HG03342 (cell line): ENCODE results near the gene AKIRIN2.
"Not testable (repeated sequence)": the region's sequence is repeated elsewhere in the genome, so short reads cannot be mapped to it uniquely, and the experiment has no call there.

Experiments
- ATAC-seq: cut with Tn5 transposase; IDR thresholded peaks from one replicate; pipeline ENCODE4 v1.9.1; 2021; ENCODE audit warnings: mild to moderate bottlenecking, moderate library complexity; ENCODE audit not compliant: unreplicated experiment

The AKIRIN2 gene

GRCh38 chr6:87690441-87690840 lies 11.6 kb downstream of the AKIRIN2 start:
- ATAC-seq, result no peak

- ATAC-seq, result not testable (repeated sequence)
These were observed 14.1 kb downstream of the AKIRIN2 start for GRCh38 chr6:87687893-87688292.

- no peak for ATAC-seq
These were observed 14.7 kb downstream of the AKIRIN2 start for GRCh38 chr6:87687296-87687695.

- not testable (repeated sequence) for ATAC-seq
These were observed 15.3 kb downstream of the AKIRIN2 start for GRCh38 chr6:87686636-87687205.

- ATAC-seq, result no peak
These were observed 17.0 kb downstream of the AKIRIN2 start for GRCh38 chr6:87684895-87685654.

- ATAC-seq, result no peak
These were observed 18.1 kb downstream of the AKIRIN2 start for GRCh38 chr6:87683890-87684289.

- no peak for ATAC-seq
These were observed 19.7 kb downstream of the AKIRIN2 start for GRCh38 chr6:87682310-87682709.

- ATAC-seq, result no peak
These were observed 26.9 kb downstream of the AKIRIN2 start for GRCh38 chr6:87675004-87675681.

- ATAC-seq, result no peak
These were observed 27.7 kb downstream of the AKIRIN2 start for GRCh38 chr6:87674290-87674689.

GRCh38 chr6:87673237-87673636 lies 28.8 kb downstream of the AKIRIN2 start:
- no peak for ATAC-seq

GRCh38 chr6:87672641-87673040 lies 29.4 kb downstream of the AKIRIN2 start:
- no peak for ATAC-seq

GRCh38 chr6:87671555-87672029 lies 30.4 kb downstream of the AKIRIN2 start:
- no peak for ATAC-seq

- no peak for ATAC-seq
These were observed 31.3 kb downstream of the AKIRIN2 start for GRCh38 chr6:87670707-87671106.

- peak; percentile 48 for ATAC-seq
These were observed 33.0 kb downstream of the AKIRIN2 start for GRCh38 chr6:87669051-87669450.

GRCh38 chr6:87668013-87668412 lies 34.0 kb downstream of the AKIRIN2 start:
- ATAC-seq, result no peak

GRCh38 chr6:87667032-87667431 lies 35.0 kb downstream of the AKIRIN2 start:
- ATAC-seq, result no peak

GRCh38 chr6:87664921-87665485 lies 37.0 kb downstream of the AKIRIN2 start:
- ATAC-seq, result no peak

GRCh38 chr6:87663434-87663833 lies 38.6 kb downstream of the AKIRIN2 start:
- ATAC-seq, result no peak

- no peak for ATAC-seq
These were observed 40.5 kb downstream of the AKIRIN2 start for GRCh38 chr6:87661503-87661902.

- no peak for ATAC-seq
These were observed 41.0 kb downstream of the AKIRIN2 start for GRCh38 chr6:87661016-87661415.

GRCh38 chr6:87660226-87660911 lies 41.7 kb downstream of the AKIRIN2 start:
- ATAC-seq, result no peak
